Measurements from ENCODE around the gene ATP10A.

DNA sequence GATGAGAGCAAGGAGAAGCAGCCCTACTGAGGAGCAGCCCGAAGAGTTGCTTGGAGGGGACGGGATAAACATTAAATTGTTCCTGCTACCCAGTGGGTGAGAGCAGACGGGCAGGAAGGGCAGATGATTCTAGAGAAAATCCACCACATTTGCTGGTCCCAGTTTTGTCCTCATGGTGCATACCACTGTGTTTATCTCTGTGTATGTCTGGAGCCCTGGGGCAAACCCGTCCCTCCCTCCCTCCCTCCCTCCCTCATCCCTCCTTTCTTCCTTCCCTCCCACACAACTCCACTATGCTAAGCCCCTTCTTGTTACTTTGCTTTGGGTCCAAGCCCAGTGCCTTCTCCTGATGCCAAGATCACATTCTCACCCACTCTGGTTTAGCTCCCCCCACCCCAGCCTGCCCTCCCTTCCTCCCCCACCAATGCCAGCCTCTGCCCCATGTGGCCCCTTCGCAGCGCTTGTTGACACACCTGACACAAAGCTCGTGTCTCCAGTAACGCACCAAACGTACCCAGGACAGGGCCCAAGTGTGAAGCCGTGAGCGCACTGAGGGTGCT is 194.8 kb downstream of the ATP10A start:
- TF ChIP-seq TAF1 (IDR thresholded peaks at IDR 0.05; ENCODE audit: low read depth, low read length), result no peak
- TF ChIP-seq POLR2A (IDR thresholded peaks at IDR 0.05; ENCODE audit: low read depth, low read length), result no peak
- TF ChIP-seq PAX5 (IDR thresholded peaks at IDR 0.05; ENCODE audit: insufficient read depth, low read length, severe bottlenecking), result no peak
- no peak for TF ChIP-seq POLR2AphosphoS5 (IDR thresholded peaks at IDR 0.05; ENCODE audit: low read depth, low read length)
- TF ChIP-seq POU2F2 (IDR thresholded peaks at IDR 0.05; ENCODE audit: low read depth, low read length), result no peak
- no peak for TF ChIP-seq SPI1 (IDR thresholded peaks at IDR 0.05; ENCODE audit: low read depth, low read length)
